Stimulated activated CD4-positive, alpha-beta T cell treated with anti-CD3 and anti-CD28 coated beads, Interleukin-2, amount 100 ng/mL, for 48 hours (primary cell): Measurements from ENCODE around the gene REXO2.

Experiments
- DNase-seq, 2 donors: peaks; one replicate each; pipeline ENCODE4 v3.0.0-alpha.2; 2020

The REXO2 gene

DNA sequence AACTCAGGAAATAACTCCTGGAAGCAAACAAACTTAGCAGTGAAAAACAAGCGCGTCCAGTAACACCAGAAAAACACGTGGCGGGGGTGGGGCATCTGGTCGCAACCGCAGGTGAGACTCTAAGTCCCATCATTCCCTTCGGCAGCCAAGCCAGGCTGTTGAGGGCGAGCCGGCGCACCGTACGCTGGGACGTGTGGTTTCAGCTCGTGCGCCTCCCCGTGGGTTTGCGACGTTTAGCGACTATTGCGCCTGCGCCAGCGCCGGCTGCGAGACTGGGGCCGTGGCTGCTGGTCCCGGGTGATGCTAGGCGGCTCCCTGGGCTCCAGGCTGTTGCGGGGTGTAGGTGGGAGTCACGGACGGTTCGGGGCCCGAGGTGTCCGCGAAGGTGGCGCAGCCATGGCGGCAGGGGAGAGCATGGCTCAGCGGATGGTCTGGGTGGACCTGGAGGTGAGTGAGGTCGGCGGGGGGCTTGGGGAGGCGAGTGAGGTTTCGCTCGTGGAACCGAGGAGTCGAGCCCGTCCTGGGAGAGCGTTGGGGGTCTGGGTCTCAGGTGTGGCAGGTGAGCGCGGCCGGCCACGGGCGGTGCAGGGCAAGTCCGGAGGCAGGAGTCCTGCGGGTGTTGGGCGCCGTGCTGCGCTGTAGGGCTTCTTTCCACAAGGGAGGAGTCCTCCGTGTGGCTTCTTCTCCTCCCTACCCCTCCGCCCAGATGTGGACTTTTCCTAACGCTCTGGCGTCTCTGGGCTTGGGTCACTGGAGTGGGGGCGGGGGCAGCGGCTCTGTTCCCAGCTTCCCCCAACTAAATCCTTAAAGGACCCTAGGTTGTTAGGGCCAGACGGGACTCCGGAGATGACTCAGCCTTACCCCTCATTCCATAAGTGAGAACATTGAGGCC lies at the start of gene REXO2:
REXO2 (plus strand) TSS at position 239 of the 892 bp plus-strand sequence; CDS start at position 301, 62 bp downstream.
- peak; percentile 88 for DNase-seq

DNA sequence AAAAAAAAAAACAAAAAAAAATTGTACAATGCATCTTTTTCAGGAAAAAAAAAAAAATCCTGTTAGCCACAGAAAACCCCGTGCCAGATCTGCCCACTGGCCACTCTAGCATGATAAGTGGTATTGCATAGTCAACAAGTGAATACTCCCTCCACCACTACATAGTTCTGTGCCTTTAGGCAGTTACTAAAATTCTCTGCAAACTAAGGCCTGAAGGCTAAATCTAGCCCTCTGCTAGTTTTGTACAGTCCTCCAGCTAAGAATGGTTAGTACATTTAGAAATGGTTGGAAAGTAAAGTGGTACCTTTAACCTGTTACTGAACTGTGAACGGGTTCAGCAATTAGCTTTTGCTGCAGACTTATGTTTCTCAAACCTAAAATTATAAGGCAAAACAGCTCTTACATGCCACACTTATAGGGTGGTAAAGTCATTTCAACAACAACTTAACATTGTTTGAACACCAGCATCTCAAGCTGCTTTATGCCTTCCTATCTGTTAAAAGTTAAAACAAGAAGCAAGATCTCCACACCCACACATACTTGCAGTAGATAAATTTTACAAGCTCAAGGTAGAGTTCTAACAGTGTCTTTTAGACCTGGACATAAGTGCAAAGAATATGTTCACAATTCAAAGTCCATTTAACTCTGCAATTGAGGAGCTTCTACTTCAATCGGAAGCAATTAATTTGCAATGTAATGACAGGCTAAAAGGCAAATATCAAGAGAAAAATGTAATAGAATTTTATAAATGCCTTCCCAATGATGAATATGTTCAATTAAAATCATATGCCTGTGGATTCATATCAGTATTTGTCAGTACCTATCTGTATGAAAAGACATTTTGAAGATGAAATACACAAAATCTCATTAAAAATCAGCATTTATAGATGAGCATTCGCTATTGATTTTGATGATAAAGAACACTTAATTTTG lies 46.3 kb upstream of the REXO2 start:
- DNase-seq: no peak

DNA sequence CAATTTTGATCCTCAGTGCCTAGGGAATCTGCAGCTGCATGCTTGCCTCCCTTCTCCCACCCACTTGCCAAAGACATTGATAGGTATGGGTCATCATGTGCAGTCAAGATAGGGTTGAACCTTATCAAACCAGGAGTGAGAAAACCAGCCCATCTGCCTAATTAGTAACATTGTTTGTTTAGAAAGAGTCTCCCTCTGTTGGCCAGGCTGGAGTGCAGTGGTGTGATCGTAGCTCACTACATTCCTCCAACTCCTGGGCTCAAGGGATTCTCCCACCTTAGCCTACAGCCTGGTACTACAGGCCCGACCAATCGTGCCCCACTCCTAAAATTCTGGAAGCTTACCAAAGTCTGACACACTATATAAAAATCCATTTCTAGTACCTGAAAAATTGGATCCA lies 43.5 kb upstream of the REXO2 start:
- no peak for DNase-seq

DNA sequence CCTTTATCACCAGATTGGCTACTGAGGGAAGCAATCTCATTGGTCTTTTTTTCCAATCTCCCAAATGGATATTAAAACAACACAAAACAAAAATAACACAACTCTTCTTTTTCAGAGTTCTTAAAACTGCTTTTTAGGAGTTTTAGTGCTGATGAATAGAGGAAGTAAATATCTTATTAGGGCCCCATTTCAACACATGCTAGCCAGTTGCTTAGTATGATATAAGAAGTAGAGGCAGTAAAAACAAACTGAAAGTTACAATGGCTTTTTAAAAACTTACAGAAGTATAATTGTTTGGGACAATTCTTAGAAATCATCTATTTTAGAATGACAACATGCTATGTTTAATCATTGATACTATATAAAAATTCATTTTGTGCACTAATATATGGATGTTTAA lies 42.4 kb upstream of the REXO2 start:
- DNase-seq: no peak

DNA sequence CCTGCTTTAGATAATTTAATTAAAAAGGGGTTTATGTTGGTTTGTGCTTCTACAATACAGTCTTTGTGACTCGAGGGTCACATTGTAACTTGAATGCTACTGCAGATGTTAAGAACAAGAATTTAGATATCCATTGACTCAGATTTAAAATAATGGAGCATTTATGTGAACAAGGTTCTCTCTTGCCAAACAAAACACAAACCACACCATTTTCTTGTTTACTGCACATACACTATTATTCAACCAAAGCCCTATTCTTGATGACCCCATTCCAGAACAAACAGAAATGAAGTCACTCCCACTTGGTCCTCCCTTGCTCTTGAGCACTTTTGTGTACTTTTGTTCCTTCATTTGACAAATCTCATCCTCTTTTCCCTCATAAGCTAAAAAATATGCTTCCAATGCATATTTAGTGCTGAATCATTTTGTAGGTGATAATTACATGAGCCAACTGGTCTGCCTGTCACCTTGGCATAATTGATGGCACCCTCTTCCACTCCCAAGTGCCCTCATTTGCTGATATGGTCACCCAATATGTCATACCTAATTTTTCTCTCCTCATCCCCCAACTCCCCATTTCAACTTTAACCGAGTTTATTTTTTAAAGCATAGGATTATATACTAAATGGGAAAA lies 41.8 kb upstream of the REXO2 start:
- no peak for DNase-seq

DNA sequence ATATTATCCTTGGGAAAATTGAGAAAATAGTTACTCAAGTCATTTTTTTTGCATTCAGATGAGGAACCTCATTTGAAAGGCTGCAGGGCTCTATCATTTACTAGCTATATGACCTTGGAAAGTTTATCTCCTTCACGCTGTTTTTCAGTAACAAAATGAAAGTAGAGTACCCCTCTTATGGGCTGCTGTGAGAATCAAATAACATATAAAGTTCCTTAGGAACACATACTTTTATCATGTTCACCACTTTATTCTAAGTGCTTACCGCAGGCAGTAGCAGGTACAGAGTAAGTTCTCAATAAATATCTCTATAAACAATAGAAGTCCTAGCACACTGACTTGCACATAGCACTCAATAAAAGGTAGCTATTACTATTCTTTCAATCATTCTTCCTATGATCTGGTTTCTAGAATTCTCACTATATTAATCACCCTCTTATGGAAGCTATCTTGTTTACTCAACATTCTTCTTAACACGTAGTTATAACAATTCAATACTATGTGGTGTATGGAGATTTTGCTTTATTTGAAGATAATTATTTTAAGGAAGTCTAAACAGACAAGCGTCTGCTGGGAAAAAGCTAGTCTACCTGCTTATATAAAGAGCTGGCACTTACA lies 40.9 kb upstream of the REXO2 start:
- no peak for DNase-seq

DNA sequence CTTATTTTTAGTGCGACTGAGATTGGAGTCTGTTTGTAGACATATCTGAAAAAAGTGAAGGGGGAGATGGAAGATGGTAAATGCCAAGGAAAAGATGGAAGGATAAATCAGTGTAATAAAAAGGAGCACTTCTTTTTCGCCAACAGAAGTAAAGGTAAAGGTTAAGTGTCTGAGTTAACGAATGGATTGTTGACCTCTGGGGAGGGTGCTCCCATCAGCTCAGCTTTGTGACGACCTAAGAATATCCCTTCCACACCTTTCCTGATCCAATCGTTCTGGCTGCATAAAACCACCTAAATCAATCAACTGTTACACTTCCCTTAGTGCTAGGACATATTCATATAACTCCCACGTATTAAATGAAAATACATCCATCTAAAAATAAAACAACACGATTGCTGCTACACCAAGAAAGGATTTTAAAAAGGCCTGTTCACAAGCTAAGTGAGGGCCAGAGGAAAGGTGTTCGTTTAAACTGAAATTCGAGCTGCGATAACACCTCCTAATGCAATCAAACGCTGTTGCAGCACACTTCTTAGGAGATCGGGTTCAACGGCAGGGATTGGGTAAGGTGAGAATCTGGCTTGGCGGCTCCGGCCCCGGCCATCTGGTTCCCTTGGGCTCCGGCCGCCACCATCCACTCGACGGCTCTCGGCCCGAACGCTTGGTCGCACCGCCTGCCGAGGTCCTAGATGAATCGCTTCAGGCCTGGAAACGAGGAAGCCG lies 39.6 kb upstream of the REXO2 start:
- no peak for DNase-seq

DNA sequence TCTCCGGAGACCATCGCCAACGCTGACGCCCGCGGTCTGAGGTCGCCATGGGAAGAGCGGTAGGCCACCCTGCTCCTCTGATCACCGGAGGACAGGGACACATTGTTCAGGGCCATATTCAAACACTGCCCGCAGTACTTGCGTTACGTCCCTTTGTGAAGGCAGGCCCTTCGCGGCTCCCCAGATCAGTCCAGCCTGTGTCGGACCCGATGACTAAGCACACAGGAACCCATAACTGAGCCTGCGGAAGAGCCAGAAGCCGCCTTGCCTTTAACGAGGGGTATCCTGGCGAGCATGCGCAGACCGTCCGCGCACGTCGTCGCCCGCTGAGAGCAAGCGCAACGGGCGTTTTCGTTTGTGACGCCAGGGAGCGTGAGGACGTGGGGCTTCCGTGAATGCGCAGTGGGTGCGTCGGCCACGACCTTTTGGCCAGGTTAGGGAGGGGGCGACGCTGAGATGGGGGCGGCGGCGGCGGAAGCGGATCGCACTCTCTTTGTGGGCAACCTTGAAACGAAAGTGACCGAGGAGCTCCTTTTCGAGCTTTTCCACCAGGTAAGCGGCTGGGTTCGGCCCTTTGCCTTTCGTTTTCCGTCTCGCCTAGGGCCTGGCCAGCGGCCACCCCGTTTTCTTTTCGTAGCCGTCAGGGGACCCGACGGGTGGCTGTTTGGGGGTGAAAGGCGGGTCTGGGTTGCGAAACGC lies 38.9 kb upstream of the REXO2 start, which contains the start of the genes C11orf71 and RBM7:
C11orf71 (minus strand) TSS at position 296 of the 699 bp plus-strand sequence; CDS start at position 116, 180 bp downstream.
RBM7 (plus strand) TSS at position 451 of the 699 bp plus-strand sequence; CDS start at position 457, 6 bp downstream.
- peak; percentile 96 for DNase-seq

DNA sequence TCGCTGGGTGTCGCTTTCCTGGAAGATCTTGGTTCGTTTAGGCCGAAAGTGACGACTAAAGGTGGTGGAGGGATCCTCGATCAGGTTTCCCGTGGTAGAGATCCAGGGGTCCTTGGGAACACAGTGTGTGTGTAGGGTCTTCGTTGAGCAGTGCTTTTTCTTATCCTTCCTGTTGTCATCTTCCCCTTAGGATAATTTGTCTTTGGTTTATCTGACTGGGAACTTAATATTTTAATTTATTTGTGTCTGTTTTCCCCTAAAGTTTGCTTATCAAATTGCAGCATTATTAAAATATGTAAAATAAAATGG lies 38.4 kb upstream of the REXO2 start:
- DNase-seq: no peak

DNA sequence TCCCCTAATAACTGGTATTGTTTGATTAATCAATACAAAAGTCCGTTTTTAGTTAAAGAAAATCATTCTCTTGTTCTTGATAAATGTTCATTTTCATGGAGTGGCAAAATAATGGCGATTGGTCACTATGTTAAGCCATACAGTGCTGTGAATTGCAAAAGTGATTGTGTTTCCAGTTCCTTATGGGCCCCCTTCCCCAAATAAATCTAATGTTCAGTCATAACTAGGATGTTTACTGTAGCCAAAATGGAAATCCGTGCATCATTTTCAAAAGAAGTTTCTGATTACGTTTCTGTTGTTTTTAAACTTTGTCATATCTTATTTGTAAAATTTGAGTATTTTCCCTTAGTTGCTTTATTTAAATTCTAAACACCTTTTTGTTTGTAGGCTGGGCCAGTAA lies 38.0 kb upstream of the REXO2 start:
- DNase-seq: no peak

DNA sequence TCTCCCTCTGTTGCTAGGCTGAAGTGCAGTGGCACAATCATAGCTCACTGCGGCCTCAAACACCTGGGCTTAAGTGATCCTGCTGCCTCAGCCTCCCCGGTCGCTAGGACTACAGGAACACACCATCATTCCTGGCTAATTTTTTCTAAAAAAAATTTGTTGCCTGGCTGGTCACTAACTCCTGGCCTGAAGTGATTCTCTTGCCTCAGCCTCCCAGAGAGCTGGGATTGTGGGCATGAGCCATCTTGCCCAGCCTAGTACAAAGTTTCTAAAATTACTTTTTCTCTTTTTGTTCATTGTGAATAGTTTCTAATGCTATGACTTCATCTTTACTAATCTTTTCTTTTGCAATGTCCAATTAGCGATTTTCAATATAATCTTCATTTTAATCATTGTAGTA lies 26.3 kb upstream of the REXO2 start:
- DNase-seq: no peak

DNA sequence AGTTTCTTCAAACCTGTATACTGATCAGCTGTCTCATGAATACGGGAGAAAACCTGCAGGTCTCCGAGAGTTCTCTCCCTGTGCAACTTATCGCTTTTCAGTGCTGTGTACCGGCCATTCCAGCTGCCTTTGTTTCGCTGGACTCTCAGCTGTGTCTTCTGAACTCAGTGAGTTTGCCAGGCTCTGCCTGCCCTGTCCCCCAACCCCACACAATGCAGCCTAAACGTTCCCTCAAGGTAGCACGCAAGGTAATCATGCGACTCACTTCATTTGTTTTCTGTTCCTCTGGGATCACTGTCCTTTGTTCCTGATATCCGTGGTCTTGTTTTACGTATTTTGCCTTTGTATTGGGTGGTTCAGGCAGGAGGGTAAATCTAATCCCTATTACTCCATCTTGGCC lies 25.3 kb upstream of the REXO2 start:
- no peak for DNase-seq

DNA sequence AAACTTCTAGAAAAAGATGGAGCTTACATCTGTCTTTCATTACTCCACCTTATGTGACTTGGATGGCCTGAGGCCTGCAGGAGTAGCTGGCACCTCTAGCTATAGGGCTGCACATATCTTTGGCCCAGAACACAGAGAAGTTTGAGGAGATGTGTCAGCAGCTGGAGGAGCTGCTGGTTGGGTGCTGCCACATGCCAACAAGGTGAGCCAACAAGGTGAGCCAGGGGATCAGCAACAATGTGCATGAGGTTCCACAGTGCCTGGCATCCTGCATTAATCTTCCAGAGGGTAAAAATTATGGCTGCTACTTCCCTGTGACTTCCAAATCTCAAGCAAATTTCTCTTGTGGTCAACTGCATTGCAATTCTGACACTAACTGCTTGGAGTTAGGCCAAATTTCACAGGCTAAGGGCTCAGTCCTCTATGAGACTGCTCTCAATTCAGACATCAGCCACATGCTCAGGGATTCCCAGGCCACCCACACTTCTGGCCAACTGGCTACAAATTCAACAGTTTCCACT lies 22.8 kb upstream of the REXO2 start:
- DNase-seq: no peak

DNA sequence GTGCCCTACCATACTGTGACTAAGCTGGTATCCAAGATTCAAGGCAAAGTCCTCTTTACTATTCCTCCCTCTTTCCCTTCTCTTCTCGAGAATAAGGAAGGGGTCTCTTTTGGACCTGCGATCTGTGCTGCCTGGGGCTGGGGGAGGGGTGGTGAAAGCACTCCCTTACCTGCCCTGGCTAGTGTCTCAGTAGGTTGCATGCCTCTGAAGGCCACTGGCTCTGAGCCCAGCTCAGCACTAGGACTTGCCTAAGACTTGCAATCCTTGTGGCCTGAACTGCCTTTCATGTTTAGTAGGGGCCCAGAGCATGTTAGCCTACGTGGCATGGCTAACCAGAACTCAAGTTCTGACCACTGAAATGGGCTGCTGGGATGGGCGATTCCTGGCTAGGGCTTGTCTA lies 13.0 kb upstream of the REXO2 start:
- DNase-seq: no peak

DNA sequence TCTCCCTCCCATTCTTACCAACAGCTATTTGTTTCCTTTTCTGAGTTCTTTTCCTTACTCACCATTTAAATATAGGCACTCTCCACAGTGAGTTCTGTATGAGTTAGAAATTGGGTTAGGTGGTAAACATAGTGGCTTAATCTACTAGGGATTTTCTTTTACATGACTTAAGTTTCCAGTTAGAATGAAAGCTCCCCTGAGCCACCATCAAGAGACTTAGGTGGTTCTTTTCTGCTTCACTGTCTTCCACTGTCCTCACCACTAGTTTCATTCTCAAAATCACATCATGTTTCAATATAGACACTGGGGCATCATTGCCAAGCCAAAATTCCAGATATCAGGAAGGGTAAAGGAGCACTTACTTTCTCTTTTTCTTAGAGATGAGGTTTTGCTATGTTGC lies 9.0 kb upstream of the REXO2 start:
- DNase-seq: no peak

DNA sequence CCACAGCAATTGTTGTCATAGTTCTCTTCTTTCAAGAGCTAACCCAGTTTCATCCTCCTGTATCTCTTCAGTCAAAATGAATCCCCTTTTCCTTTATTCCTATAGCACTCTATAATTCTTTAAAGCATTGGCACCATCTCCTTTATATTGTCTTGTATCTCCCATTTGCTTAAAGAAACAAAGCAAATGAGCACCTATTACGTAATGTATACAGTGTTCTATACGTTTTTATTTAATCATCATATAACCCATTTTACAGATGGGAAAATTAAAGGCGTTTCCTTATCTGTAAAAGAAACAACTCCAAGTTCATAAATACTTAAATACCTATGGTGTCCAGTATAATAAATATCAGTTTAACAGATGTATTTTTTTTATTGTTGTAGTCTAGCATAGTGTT lies 6.4 kb upstream of the REXO2 start:
- no peak for DNase-seq

DNA sequence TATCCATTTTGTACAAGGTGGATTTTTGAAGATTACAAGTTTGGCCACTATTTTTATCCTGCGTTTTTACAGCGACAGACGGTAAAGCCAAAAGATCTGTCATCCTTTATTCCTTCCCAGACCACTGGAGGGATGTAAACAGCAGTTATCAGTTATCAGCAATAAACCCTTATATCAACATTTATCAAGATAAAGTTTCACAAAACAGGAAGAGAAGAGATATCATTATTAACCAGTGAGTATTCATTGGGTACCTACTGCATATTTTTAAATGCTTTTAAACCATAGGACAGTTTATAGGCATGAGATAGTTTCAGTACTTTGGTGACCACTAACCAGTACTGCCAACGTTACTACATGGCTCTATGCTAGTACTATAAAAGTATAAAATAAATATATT lies 5.9 kb upstream of the REXO2 start:
- DNase-seq: no peak

DNA sequence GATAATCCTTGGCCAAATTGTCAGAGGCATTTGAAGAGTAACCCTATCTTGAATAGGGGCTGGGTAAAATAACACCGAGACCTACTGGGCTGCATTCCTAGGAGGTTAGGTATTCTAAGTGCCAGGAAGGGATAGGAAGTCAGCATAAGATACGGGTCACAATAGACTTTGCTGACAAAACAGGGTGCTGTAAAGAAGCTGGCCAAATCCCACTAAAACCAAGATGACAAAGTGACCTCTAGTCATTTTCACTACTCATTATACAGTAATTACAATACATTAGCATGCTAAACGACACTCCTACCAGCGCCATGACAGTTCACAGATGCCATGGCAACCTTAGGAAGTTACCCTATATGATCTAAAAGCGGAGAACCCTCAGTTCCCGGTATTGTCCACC lies 964 bp upstream of the REXO2 start:
- DNase-seq: no peak

DNA sequence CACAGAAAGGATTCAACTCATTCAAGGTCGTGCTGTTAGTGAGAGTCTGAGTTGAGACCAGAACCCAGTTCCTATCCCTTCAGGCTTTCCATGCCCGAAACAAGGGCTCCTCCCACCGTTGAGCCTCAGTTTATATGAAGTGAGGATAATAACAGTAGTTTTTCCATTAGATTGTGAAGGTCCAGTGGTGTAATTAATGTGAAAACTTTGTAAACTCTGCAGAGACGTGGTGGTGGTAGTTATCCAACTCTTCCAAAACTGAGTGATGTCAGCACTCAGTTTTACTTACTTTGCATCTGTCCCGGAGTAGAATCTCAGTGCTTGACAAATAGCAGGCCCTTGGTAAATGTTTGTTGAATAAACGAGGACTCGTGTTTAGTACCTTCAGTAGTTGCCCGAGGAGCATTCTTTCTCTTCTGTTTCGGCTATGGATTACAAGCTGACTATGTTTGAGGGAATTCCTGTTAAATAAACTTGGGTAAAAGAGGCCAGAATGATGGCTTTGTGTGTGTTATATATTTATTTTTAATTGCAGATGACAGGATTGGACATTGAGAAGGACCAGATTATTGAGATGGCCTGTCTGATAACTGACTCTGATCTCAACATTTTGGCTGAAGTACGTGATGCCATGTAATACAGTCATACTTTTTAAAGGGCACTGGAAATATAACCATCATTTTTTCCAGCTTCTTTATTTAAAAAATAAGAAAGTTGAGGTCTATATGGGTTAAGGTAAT lies 1.0 kb downstream of the REXO2 start:
- DNase-seq: no peak

DNA sequence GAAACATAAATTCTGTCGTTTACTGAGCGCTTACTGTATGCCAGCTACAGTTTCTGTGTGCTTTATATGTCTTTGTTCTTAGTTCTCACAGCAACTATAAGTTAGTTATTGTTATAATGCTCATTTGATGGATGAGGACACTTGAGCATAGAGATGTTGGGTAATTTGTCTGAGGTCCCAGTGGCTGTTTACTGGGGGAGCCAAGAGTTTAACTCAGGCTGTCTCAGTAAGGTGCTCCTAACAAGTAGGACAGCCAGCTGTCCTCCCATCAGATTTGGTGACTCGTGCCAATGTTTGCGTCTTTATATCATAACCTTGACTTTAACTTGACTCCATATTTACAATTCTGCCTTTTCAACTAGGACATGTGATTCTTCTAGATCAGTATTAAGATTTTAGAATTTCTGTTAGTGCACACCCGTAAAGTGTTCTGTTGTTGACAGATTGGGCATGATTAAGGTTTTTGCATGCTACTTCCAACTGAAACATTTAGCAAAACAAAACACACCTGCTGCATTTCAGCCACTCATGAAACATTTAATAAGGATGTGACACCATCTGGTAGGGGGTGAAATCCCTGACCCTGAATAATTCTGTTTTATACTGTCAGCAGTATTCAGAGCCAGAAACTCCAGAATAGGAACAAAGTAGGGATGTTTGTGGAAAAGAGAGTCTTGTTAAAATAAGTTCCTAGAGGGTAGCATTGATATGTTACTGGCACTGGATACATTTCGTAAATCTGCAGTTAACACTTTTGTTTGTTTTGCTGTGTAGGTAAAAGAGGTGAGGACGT lies 1.9 kb downstream of the REXO2 start:
- DNase-seq: no peak
